Astrocyte (in vitro differentiated cells and primary cell): ENCODE measurements around the gene PXDN. TPM values are rescaled to one million over a fixed set of nuclear protein-coding genes. Genes with fewer than 3 reads are reported as not detected.
A peak's percentile ranks its signal among the peaks of the same experiment; 100 is the strongest.

ENCODE experiments used
- DNase-seq: peaks from one replicate; pipeline ENCODE4 v3.0.0-alpha.2; 2010; ENCODE audit warnings: low read depth
- FAIRE-seq: peaks from 2 replicates; lab custom pipeline; 2011; peaks lifted over from hg19 to GRCh38; lab: Jason Lieb, UNC
- H2AFZ ChIP-seq: 2 replicates; pipeline ENCODE4 v1.6.0; 2012; ENCODE audit warnings: low read depth, low read length, inconsistent platforms
- H3K27ac ChIP-seq: 2 replicates; pipeline ENCODE4 v1.5.1; 2011; ENCODE audit warnings: low read depth, low read length, inconsistent platforms
- H3K27me3 ChIP-seq: 2 replicates; pipeline ENCODE4 v1.6.0; 2011; ENCODE audit warnings: low read length, inconsistent platforms; ENCODE audit not compliant: insufficient read depth
- H3K36me3 ChIP-seq: 2 replicates; pipeline ENCODE4 v1.5.1; 2011; ENCODE audit warnings: low read length, inconsistent platforms; ENCODE audit not compliant: insufficient read depth
- H3K4me1 ChIP-seq: 2 replicates; pipeline ENCODE4 v1.5.1; 2011; ENCODE audit warnings: low read length, inconsistent platforms; ENCODE audit not compliant: insufficient read depth
- H3K4me2 ChIP-seq: 2 replicates; pipeline ENCODE4 v1.6.0; 2012; ENCODE audit warnings: low read length, inconsistent platforms
- H3K4me3 ChIP-seq: 2 replicates; pipeline ENCODE4 v1.5.1; 2011; ENCODE audit warnings: low read depth, mild to moderate bottlenecking, low read length, inconsistent platforms; ENCODE audit not compliant: insufficient read depth
- H3K79me2 ChIP-seq: 2 replicates; pipeline ENCODE4 v1.6.0; 2012; ENCODE audit warnings: mild to moderate bottlenecking, low read length, inconsistent platforms; ENCODE audit not compliant: insufficient read depth
- H3K9ac ChIP-seq: 2 replicates; pipeline ENCODE4 v1.6.0; 2012; ENCODE audit warnings: mild to moderate bottlenecking, low read length, inconsistent platforms
- H3K9me3 ChIP-seq: 2 replicates; pipeline ENCODE4 v1.5.1; 2012; ENCODE audit warnings: low read depth, mild to moderate bottlenecking, low read length, inconsistent platforms; ENCODE audit not compliant: insufficient read depth
- H4K20me1 ChIP-seq: 2 replicates; pipeline ENCODE4 v1.6.0; 2012; ENCODE audit warnings: low read length, inconsistent platforms; ENCODE audit not compliant: insufficient read depth
- H3K27ac Mint-ChIP-seq: one replicate; pipeline ENCODE4 v1.8.0; 2021; ENCODE audit warnings: mild to moderate bottlenecking, mixed read lengths; ENCODE audit not compliant: unreplicated experiment
- H3K27me3 Mint-ChIP-seq: one replicate; pipeline ENCODE4 v1.8.0; 2021; ENCODE audit warnings: low read depth, mixed read lengths; ENCODE audit not compliant: unreplicated experiment
- H3K36me3 Mint-ChIP-seq: one replicate; pipeline ENCODE4 v1.8.0; 2021; ENCODE audit warnings: low read depth, mixed read lengths; ENCODE audit not compliant: unreplicated experiment
- H3K4me1 Mint-ChIP-seq: one replicate; pipeline ENCODE4 v1.8.0; 2021; ENCODE audit warnings: low read depth, mixed read lengths; ENCODE audit not compliant: unreplicated experiment
- H3K4me3 Mint-ChIP-seq: one replicate; pipeline ENCODE4 v1.8.0; 2021; ENCODE audit warnings: mild to moderate bottlenecking, moderate library complexity, mixed read lengths; ENCODE audit not compliant: unreplicated experiment
- H3K9me3 Mint-ChIP-seq: one replicate; pipeline ENCODE4 v1.8.0; 2021; ENCODE audit warnings: mild to moderate bottlenecking, mixed read lengths; ENCODE audit not compliant: unreplicated experiment
- CTCF ChIP-seq: IDR thresholded peaks from 2 replicates; pipeline ENCODE4 v1.5.1; 2011; ENCODE audit warnings: low read depth, mild to moderate bottlenecking, inconsistent platforms, low read length, moderate library complexity; ENCODE audit not compliant: insufficient read depth
- EZH2 ChIP-seq: IDR thresholded peaks from 2 replicates; pipeline ENCODE4 v1.6.1; 2012; ENCODE audit warnings: mild to moderate bottlenecking, low read length, inconsistent platforms; ENCODE audit not compliant: insufficient read depth
- total RNA-seq: library from RNA; stranded (reverse); gene quantifications from 2 replicates; pipeline ENCODE4 v1.2.1, GENCODE V29; 2021

The PXDN gene
- total RNA-seq, 1 donor from 2014 or later, result 417 TPM

GRCh38 chr2:1678609-1679008 is 65.7 kb downstream of the PXDN start:
- no peaks in the 10 kb centered on the region for H3K9me3 Mint-ChIP-seq
- Histone ChIP-seq H2AFZ (no peak overlapping the region), H3K9ac (no peak overlapping the region), H3K36me3 (peaks cover 60% of the 10 kb centered on the region), H4K20me1 (peaks cover 13% of the 10 kb centered on the region), H3K4me1 (peaks cover 17% of the 10 kb centered on the region), H3K27me3 (no peaks in the 10 kb centered on the region), H3K27ac (no peak overlapping the region), H3K79me2 (peaks cover 17% of the 10 kb centered on the region), H3K4me3 (no peak overlapping the region), H3K9me3 (no peaks in the 10 kb centered on the region), H3K4me2 (no peak overlapping the region)
- H3K27me3 Mint-ChIP-seq, result no peaks in the 10 kb centered on the region
- no peak overlapping the region for H3K27ac Mint-ChIP-seq
- no peak for DNase-seq
- H3K4me1 Mint-ChIP-seq, result peaks cover 6% of the 10 kb centered on the region
- FAIRE-seq, result no peak
- TF ChIP-seq CTCF (no peak), EZH2 (no peak)
- H3K36me3 Mint-ChIP-seq, result peaks cover 20% of the 10 kb centered on the region
- H3K4me3 Mint-ChIP-seq, result no peak overlapping the region

- H4K20me1 ChIP-seq, result peaks cover 13% of the 10 kb centered on the region
- H3K4me1 ChIP-seq, result peaks cover 17% of the 10 kb centered on the region
- Mint-ChIP-seq H3K36me3 (peaks cover 25% of the 10 kb centered on the region), H3K27ac (no peak overlapping the region), H3K4me3 (no peak overlapping the region), H3K27me3 (no peaks in the 10 kb centered on the region), H3K4me1 (peaks cover 6% of the 10 kb centered on the region), H3K9me3 (no peaks in the 10 kb centered on the region)
- peaks cover 64% of the 10 kb centered on the region for H3K36me3 ChIP-seq
- H3K79me2 ChIP-seq, result peaks cover 23% of the 10 kb centered on the region
- no peak overlapping the region for H3K4me3 ChIP-seq
- H2AFZ ChIP-seq, result no peak overlapping the region
- FAIRE-seq (no peak), DNase-seq (no peak)
- TF ChIP-seq CTCF (no peak), EZH2 (no peak)
- no peak overlapping the region for H3K9ac ChIP-seq
- no peak overlapping the region for H3K27ac ChIP-seq
- no peaks in the 10 kb centered on the region for H3K27me3 ChIP-seq
- H3K9me3 ChIP-seq, result no peaks in the 10 kb centered on the region
- H3K4me2 ChIP-seq, result no peak overlapping the region
Observed at GRCh38 chr2:1677821-1678165, 66.5 kb downstream of the PXDN start.

DNA sequence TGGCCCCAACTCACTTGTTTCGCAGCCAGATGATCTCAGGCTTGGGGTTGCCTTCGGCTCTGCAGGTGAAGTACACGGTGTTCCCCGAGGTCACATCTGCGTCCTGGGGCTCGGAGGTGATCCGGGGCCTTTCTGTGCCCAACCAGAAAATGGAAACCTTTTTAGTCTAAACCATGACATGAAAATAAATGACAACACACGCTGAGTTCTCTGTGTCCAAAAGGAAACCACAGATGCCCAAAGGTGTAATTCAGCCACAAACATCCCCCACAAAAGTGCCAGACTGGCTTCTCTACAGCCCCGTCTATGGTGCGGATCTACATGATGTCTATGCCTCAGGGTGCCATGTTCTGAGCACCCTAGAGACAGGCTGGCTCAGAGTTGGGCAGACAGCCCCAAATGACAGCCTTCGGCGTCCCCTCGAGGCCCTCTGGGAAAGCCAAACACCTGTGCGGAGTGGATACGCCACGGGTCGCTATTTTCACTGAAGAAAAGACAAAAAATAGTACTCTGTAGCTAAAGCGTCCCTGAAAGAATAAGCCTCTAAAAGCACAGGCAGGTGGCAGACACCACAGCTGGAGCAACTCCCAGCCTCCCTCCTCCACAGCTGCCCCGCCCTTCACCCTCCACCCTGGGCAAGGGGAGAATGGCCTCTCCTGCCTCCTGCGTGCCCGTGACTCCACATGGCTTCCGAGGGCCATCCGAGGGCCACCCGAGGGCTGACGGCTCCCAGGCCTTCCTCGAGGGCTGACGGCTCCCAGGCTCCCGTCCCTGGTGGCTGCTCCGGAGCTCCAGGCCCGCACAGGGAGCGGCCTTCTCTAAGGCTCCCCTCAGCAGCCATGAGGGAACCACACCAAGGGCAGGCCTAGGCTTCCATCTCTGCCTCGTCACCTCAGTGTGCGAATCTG is 67.1 kb downstream of the PXDN start:
- no peaks in the 10 kb centered on the region for H3K9me3 Mint-ChIP-seq
- H2AFZ ChIP-seq, result no peak overlapping the region
- H3K9me3 ChIP-seq, result no peaks in the 10 kb centered on the region
- H3K36me3 Mint-ChIP-seq, result peaks cover 29% of the 10 kb centered on the region
- H3K4me1 ChIP-seq, result peaks cover 17% of the 10 kb centered on the region
- H3K4me2 ChIP-seq, result no peak overlapping the region
- FAIRE-seq (no peak), DNase-seq (no peak)
- H3K4me3 ChIP-seq, result no peak overlapping the region
- H3K9ac ChIP-seq, result peak overlapping the region; percentile 68
- H3K27ac ChIP-seq, result peak overlapping the region; percentile 77
- TF ChIP-seq EZH2 (no peak), CTCF (no peak)
- no peak overlapping the region for H3K4me3 Mint-ChIP-seq
- H3K27ac Mint-ChIP-seq, result peak overlapping the region; percentile 34
- no peaks in the 10 kb centered on the region for H3K27me3 Mint-ChIP-seq
- no peaks in the 10 kb centered on the region for H3K27me3 ChIP-seq
- H4K20me1 ChIP-seq, result peaks cover 13% of the 10 kb centered on the region
- peaks cover 6% of the 10 kb centered on the region for H3K4me1 Mint-ChIP-seq
- peaks cover 67% of the 10 kb centered on the region for H3K36me3 ChIP-seq
- H3K79me2 ChIP-seq, result peaks cover 23% of the 10 kb centered on the region
